Activated CD8-positive, alpha-beta T cell treated with anti-CD3 and anti-CD28 coated beads for 36 hours (primary cell): ENCODE measurements around the gene TMEM35B. TPM values are rescaled to one million over a fixed set of nuclear protein-coding genes. Genes with fewer than 3 reads are reported as not detected.

Experiments
- ATAC-seq: fragments of 200-7000 bp; cut with Tn5 transposase; one replicate; pipeline ENCODE4 v1.10.0; 2021; ENCODE audit warnings: mild to moderate bottlenecking, moderate library complexity
- CTCF ChIA-PET: fragments of 350-600 bp; sonication (Branson Sonifier 250); formaldehyde crosslinking; loops from one replicate; lab custom pipeline; 2021; ENCODE audit warnings: antibody characterized with exemption; lab: Charles Lee
- POLR2A ChIA-PET: fragments of 350-600 bp; sonication (Branson Sonifier 250); formaldehyde crosslinking; loops from one replicate; lab custom pipeline; 2021; ENCODE audit warnings: antibody characterized with exemption; lab: Charles Lee
- DNase-seq: peaks from one replicate; pipeline ENCODE4 v3.0.0-alpha.2; 2020
- H3K27ac Mint-ChIP-seq: one replicate; pipeline ENCODE4 v1.8.0; 2021; ENCODE audit warnings: mild to moderate bottlenecking, mixed read lengths
- H3K27me3 Mint-ChIP-seq: one replicate; pipeline ENCODE4 v1.8.0; 2021; ENCODE audit warnings: mixed read lengths
- H3K36me3 Mint-ChIP-seq: one replicate; pipeline ENCODE4 v1.8.0; 2021; ENCODE audit warnings: low read depth, mixed read lengths
- H3K4me1 Mint-ChIP-seq: one replicate; pipeline ENCODE4 v1.8.0; 2021; ENCODE audit warnings: low read depth, mixed read lengths
- H3K4me3 Mint-ChIP-seq: one replicate; pipeline ENCODE4 v1.8.0; 2021; ENCODE audit warnings: mild to moderate bottlenecking, moderate library complexity, mixed read lengths
- H3K9me3 Mint-ChIP-seq: one replicate; pipeline ENCODE4 v1.8.0; 2021; ENCODE audit warnings: mixed read lengths
- intact Hi-C: fragments of 100-400 bp; cut with micrococcal nuclease; formaldehyde crosslinking; loops from one replicate; pipeline ENCODE4 v1.10.0; 2022
- total RNA-seq, 2 experiments: library from RNA; stranded (reverse); gene quantifications; one replicate each; pipeline ENCODE4 v1.2.3, GENCODE V29; 2021
- TF ChIP-seq, protein P1 (sequence below): fragments of 200-600 bp; IDR thresholded peaks from one replicate; pipeline ENCODE4 v1.8.0; 2022; ENCODE audit warnings: antibody characterized with exemption, mild to moderate bottlenecking

The TMEM35B gene
- total RNA-seq, 2 experiments from 2014 or later = 19.4 to 19.5 TPM

DNA sequence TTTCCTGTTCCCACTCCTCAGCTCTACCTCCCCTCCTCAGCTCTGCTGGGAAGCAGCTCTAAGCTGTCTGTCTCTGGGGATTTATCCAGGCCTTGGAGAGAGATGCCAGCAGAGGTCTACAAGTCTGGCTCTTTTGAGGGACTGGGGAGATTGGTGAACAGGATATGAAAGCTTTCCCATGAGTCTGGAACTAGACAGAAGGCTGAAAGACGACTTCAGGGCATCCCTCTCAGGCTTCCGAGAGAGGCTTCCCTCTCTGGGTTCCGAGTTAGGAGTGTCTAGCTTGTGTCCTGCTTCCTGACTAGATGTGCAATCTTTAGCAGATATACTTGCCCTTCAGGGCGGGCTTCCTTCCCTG lies 733 bp downstream of the TMEM35B start:
- ATAC-seq (peak; percentile 6), DNase-seq (no peak)
- H3K4me1 Mint-ChIP-seq = peaks cover 48% of the 10 kb centered on the region
- ChIA-PET POLR2A (interaction anchor here (0.6 to 2.6 kb wide), 6 partner anchors 47 to 206 kb away, joined by 3 to 13 read pairs (median 8); partner anchors contain the start of genes SMIM12, ZMYM1 and ZMYM6), CTCF (interaction anchor here (0.8 to 3.9 kb wide), 8 partner anchors 15 to 202 kb away, joined by 3 to 16 read pairs (median 5); partner anchors contain the start of genes SMIM12 and ZMYM6)
- TF ChIP-seq, protein P1, sequence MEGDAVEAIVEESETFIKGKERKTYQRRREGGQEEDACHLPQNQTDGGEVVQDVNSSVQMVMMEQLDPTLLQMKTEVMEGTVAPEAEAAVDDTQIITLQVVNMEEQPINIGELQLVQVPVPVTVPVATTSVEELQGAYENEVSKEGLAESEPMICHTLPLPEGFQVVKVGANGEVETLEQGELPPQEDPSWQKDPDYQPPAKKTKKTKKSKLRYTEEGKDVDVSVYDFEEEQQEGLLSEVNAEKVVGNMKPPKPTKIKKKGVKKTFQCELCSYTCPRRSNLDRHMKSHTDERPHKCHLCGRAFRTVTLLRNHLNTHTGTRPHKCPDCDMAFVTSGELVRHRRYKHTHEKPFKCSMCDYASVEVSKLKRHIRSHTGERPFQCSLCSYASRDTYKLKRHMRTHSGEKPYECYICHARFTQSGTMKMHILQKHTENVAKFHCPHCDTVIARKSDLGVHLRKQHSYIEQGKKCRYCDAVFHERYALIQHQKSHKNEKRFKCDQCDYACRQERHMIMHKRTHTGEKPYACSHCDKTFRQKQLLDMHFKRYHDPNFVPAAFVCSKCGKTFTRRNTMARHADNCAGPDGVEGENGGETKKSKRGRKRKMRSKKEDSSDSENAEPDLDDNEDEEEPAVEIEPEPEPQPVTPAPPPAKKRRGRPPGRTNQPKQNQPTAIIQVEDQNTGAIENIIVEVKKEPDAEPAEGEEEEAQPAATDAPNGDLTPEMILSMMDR = no peak
- intact Hi-C loops = no loop called here
- H3K9me3 Mint-ChIP-seq = no peaks in the 10 kb centered on the region
- peaks cover 21% of the 10 kb centered on the region for H3K36me3 Mint-ChIP-seq
- peak overlapping the region; percentile 98 for H3K27ac Mint-ChIP-seq
- no peaks in the 10 kb centered on the region for H3K27me3 Mint-ChIP-seq
- H3K4me3 Mint-ChIP-seq = peak overlapping the region; percentile 98

DNA sequence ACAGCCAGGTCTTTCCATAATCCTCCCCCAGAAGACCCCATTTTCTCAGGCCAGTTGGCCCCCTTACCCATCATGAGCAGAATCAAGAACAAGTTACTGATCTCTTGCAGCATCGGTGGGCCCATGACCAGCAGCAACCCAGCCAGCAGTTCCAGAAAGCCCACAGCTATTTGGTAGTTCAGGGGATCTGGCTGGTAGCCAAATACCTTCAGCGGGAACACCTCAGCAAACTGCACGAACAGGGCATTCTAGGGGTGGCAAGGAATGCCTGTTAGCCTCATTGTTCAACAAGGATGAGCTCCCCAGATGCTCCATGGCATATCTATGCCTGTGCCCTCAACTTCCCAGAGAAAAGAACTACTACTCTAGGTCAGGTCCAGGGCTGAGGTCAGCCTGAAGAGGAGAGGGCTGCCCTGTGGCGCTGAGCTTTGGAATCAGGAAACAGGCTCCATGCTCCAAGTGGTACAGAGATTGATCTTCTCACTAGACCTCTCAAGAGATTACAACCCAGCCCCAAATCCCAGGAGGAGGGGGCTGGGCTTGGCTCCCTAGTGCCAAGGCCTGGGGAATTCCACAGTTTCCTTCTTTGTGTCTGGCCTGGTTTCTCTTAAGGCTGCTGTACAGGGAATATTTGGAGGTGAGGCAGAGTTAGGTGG lies 1.3 kb downstream of the TMEM35B start:
- Mint-ChIP-seq H3K4me1 (peaks cover 47% of the 10 kb centered on the region), H3K4me3 (peak overlapping the region; percentile 98), H3K27me3 (no peaks in the 10 kb centered on the region), H3K27ac (peak overlapping the region; percentile 98), H3K9me3 (no peaks in the 10 kb centered on the region), H3K36me3 (peaks cover 18% of the 10 kb centered on the region)
- intact Hi-C loops = no loop called here
- ChIA-PET CTCF (interaction anchor here (0.8 to 3.9 kb wide), 6 partner anchors 14 to 202 kb away, joined by 3 to 16 read pairs (median 8); partner anchors contain the start of genes SMIM12 and ZMYM6), POLR2A (interaction anchor here (0.6 to 2.6 kb wide), 5 partner anchors 48 to 207 kb away, joined by 3 to 13 read pairs (median 8); partner anchors contain the start of genes SMIM12 and ZMYM6)
- no peak for ATAC-seq
- DNase-seq = peak; percentile 8
- TF ChIP-seq, protein P1 = no peak

DNA sequence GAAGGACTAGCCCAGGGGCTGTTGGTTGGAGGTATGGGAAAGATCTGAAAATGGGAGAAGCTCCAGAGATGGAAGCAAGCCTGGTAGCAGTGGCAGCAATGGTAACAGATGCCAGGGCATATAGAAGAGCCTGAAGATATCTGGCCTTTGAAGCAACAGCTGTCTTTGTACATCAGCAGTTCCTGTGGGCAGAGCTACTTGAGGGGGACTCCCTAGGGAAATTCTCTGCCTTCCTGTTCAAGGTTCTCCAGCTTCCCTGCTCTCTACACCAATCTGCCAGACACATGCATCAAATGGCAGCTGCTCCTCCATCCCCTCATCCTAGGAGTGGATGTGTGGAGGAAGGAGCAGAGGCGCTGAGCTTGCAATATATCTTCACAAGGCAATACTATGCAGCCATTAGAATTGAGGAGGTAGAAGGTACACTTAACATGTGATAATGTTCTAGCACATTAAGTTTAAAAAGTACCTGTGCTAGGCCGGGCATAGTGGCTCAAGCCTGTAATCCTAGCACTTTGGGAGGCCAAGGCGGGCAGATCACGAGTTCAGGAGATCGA lies 2.2 kb downstream of the TMEM35B start:
- no peak overlapping the region for H3K27ac Mint-ChIP-seq
- H3K36me3 Mint-ChIP-seq = peaks cover 16% of the 10 kb centered on the region
- ChIA-PET POLR2A (no interaction called here), CTCF (interaction anchor here (3.9 kb wide), 1 partner anchor 130 kb away, joined by 16 read pairs; no protein-coding TSS in a partner anchor)
- H3K27me3 Mint-ChIP-seq = no peaks in the 10 kb centered on the region
- H3K4me3 Mint-ChIP-seq = peak overlapping the region; percentile 9
- no peak for DNase-seq
- H3K9me3 Mint-ChIP-seq = no peaks in the 10 kb centered on the region
- intact Hi-C loops = no loop called here
- no peak for ATAC-seq
- TF ChIP-seq, protein P1 = no peak
- peaks cover 47% of the 10 kb centered on the region for H3K4me1 Mint-ChIP-seq

- H3K27me3 Mint-ChIP-seq = no peaks in the 10 kb centered on the region
- H3K4me3 Mint-ChIP-seq = no peak overlapping the region
- ATAC-seq (no peak), DNase-seq (no peak)
- intact Hi-C loops = no loop called here
- H3K27ac Mint-ChIP-seq = no peak overlapping the region
- peaks cover 33% of the 10 kb centered on the region for H3K4me1 Mint-ChIP-seq
- TF ChIP-seq, protein P1 = no peak
- H3K36me3 Mint-ChIP-seq = peaks cover 22% of the 10 kb centered on the region
- CTCF ChIA-PET = no interaction called here
- no peaks in the 10 kb centered on the region for H3K9me3 Mint-ChIP-seq
- POLR2A ChIA-PET = no interaction called here
These were observed 4.4 kb downstream of the TMEM35B start for GRCh38 chr1:34980715-34981114.

DNA sequence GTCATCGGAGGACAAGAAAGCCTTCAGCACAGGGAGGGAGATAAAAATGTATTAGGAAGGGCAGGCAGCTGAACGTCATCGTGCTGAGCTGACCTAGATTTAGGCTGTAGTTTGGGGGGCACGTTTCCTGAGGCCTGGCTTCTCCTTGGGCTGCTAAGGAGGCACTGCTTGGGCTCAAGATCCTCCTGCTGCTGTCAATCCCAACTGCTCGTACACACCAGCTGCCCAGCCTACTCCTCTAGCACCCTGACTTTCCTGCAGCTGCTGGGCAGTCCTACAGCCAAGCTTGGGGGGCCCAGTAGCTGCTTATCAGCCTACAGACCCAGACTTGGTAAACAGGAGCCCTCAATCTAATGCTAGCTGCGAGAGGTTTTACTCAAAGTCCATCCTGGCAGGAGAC lies 6.2 kb downstream of the TMEM35B start:
- no peak for DNase-seq
- Mint-ChIP-seq H3K4me1 (peaks cover 25% of the 10 kb centered on the region), H3K9me3 (no peaks in the 10 kb centered on the region), H3K27ac (no peak overlapping the region), H3K36me3 (peaks cover 22% of the 10 kb centered on the region), H3K27me3 (no peaks in the 10 kb centered on the region), H3K4me3 (no peak overlapping the region)
- ATAC-seq = no peak
- TF ChIP-seq, protein P1 = no peak
- ChIA-PET CTCF (no interaction called here), POLR2A (no interaction called here)
- intact Hi-C loops = no loop called here
